ENCODE measurements around the gene OR11H1.
"Not testable (repeated sequence)": the region's sequence is repeated elsewhere in the genome, so short reads cannot be mapped to it uniquely, and the experiment has no call there.

Gene OR11H1

DNA sequence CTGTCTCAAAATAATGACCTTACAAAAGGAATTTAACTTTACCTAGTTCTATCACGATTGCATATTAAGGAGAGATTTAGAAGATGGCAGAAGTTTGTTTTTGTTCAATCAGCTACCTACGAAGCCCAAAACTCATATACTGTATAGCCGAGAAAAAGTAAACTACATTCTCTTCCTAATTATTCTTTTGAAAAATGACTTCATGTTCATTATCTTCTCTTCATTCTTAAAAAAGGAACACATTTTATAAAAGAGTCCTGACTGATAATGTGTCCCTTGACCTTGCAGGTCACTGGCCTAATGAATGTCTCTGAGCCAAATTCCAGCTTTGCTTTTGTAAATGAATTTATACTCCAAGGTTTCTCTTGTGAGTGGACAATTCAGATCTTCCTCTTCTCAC is at the start of gene OR11H1:
TSS of gene OR11H1 (plus strand) at position 301 of the 400 bp plus-strand sequence. CDS start at position 301, 0 bp downstream.
- not testable (repeated sequence) for H3K4me1 ChIP-seq (ENCODE audit: insufficient read depth, low read length); H3K36me3 ChIP-seq (ENCODE audit: insufficient read depth, low read length); H3K9me3 ChIP-seq (ENCODE audit: low read length); H3K27me3 ChIP-seq (ENCODE audit: insufficient read depth, low read length); H3K4me3 ChIP-seq (ENCODE audit: low read length); H2AFZ ChIP-seq (ENCODE audit: low read depth, low read length)

GRCh38 chr22:15509967-15510366 is 18.0 kb upstream of the OR11H1 start:
- not testable (repeated sequence) for H3K36me3 ChIP-seq (ENCODE audit: insufficient read depth, low read length); H3K4me1 ChIP-seq (ENCODE audit: insufficient read depth, low read length); H3K4me3 ChIP-seq (ENCODE audit: low read length); H3K27me3 ChIP-seq (ENCODE audit: insufficient read depth, low read length); H2AFZ ChIP-seq (ENCODE audit: low read depth, low read length); H3K9me3 ChIP-seq (ENCODE audit: low read length)

DNA sequence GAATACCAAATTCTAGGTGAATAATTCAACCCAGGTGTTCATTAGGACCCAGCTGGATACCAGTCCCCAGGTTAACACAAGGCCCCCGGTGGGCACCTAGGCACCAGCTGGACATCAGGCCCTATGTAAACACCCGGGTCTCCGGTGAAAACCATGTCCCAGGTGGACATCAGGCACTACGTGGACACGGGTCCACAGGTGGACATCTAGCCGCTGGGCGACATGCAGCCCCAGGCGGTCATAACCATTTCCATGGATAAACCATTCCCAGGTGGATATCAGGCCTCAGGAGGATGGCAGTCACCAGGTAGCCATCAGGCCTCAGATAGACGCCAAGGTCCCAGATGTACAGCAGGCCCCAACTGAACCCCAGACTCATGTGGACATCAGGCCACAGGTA is 12.1 kb upstream of the OR11H1 start:
- not testable (repeated sequence) for H2AFZ ChIP-seq (ENCODE audit: low read depth, low read length); H3K36me3 ChIP-seq (ENCODE audit: insufficient read depth, low read length); H3K9me3 ChIP-seq (ENCODE audit: low read length); H3K4me3 ChIP-seq (ENCODE audit: low read length); H3K4me1 ChIP-seq (ENCODE audit: insufficient read depth, low read length); H3K27me3 ChIP-seq (ENCODE audit: insufficient read depth, low read length)

GRCh38 chr22:15553767-15554166 is 25.8 kb downstream of the OR11H1 start:
- H2AFZ ChIP-seq (ENCODE audit: low read depth, low read length); H3K4me1 ChIP-seq (ENCODE audit: insufficient read depth, low read length); H3K36me3 ChIP-seq (ENCODE audit: insufficient read depth, low read length): not testable (repeated sequence)

GRCh38 chr22:15563461-15563860 is 35.5 kb downstream of the OR11H1 start:
- H3K4me1 ChIP-seq (ENCODE audit: insufficient read depth, low read length); H2AFZ ChIP-seq (ENCODE audit: low read depth, low read length); H3K36me3 ChIP-seq (ENCODE audit: insufficient read depth, low read length); H3K4me3 ChIP-seq (ENCODE audit: low read length); H3K27me3 ChIP-seq (ENCODE audit: insufficient read depth, low read length); H3K9me3 ChIP-seq (ENCODE audit: low read length): not testable (repeated sequence)

More at GRCh38 chr22:15553767-15554166, 25.8 kb downstream of the OR11H1 start:
- H3K4me3 ChIP-seq (ENCODE audit: low read length); H3K27me3 ChIP-seq (ENCODE audit: insufficient read depth, low read length); H3K9me3 ChIP-seq (ENCODE audit: low read length): not testable (repeated sequence)

- not testable (repeated sequence) for H3K27me3 ChIP-seq (ENCODE audit: insufficient read depth, low read length); H3K36me3 ChIP-seq (ENCODE audit: insufficient read depth, low read length); H3K4me1 ChIP-seq (ENCODE audit: insufficient read depth, low read length); H2AFZ ChIP-seq (ENCODE audit: low read depth, low read length); H3K4me3 ChIP-seq (ENCODE audit: low read length); H3K9me3 ChIP-seq (ENCODE audit: low read length)
These were observed 37.1 kb downstream of the OR11H1 start for GRCh38 chr22:15565063-15565462.

Data from neuron (in vitro differentiated cells).